WTC11 (cell line): ENCODE data around the gene WDCP.

Experiments
- CREB1 ChIP-seq: sonication (generic); formaldehyde crosslinking; IDR thresholded peaks from 2 replicates; pipeline ENCODE4 v1.8.0; 2023; ENCODE audit warnings: mild to moderate bottlenecking, missing genetic modification reagents
- HMGA2 ChIP-seq: fragments of 250-450 bp; sonication (Bioruptor Pico); IDR thresholded peaks from 2 replicates; pipeline ENCODE4 v1.4.0; 2021; ENCODE audit warnings: mild to moderate bottlenecking, moderate library complexity
- JUN ChIP-seq: sonication (generic); formaldehyde crosslinking; IDR thresholded peaks from 2 replicates; pipeline ENCODE4 v1.8.0; 2023; ENCODE audit warnings: mild to moderate bottlenecking, missing genetic modification reagents
- NR2C2 ChIP-seq: sonication (generic); formaldehyde crosslinking; IDR thresholded peaks from 2 replicates; pipeline ENCODE4 v1.8.0; 2022; ENCODE audit warnings: mild to moderate bottlenecking, missing genetic modification reagents
- TF ChIP-seq, protein P1 (sequence below): fragments of 200-600 bp; IDR thresholded peaks from 2 replicates; pipeline ENCODE4 v1.8.0; 2022; ENCODE audit warnings: antibody characterized with exemption

DNA sequence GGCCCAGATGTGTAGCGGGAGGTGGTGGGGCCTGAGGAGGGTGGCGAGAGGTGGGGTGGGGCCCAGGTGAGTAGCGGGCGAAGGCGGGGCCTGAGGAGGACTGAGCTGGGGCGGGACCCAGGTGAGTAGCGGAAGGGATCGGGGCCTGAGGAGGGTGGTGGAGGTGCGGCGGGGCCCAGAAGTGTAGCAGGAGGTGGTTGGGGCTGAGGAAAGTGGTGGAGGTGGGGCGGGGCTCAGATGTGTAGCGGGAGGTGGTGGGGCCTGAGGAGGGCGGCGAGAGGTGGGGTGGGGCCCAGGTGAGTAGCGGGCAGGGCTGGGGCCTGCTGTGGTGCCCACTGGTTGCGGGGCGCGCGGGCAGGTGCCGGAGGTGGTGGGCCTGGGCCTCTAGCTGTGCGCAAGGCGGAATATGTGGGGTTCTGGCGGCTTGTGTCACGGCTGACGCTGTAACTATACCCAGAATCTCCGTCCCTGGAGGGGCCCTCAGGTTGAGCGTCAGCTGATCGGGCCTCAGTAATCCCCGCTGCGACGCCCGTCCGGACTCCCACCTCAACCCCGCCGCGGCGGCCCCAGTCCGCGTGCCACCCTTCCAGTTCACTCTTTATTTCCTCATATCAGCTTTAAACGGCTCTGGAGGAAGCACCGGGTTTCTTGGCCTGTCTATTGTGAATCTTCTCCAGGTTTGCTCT is 29.8 kb upstream of the WDCP start:
- TF ChIP-seq, protein P1, sequence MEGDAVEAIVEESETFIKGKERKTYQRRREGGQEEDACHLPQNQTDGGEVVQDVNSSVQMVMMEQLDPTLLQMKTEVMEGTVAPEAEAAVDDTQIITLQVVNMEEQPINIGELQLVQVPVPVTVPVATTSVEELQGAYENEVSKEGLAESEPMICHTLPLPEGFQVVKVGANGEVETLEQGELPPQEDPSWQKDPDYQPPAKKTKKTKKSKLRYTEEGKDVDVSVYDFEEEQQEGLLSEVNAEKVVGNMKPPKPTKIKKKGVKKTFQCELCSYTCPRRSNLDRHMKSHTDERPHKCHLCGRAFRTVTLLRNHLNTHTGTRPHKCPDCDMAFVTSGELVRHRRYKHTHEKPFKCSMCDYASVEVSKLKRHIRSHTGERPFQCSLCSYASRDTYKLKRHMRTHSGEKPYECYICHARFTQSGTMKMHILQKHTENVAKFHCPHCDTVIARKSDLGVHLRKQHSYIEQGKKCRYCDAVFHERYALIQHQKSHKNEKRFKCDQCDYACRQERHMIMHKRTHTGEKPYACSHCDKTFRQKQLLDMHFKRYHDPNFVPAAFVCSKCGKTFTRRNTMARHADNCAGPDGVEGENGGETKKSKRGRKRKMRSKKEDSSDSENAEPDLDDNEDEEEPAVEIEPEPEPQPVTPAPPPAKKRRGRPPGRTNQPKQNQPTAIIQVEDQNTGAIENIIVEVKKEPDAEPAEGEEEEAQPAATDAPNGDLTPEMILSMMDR: no peak
- TF ChIP-seq HMGA2 (CRISPR knock-in tag): no peak
- TF ChIP-seq NR2C2 (CRISPR knock-in tag): no peak
- TF ChIP-seq CREB1: no peak
- no peak for TF ChIP-seq JUN (CRISPR knock-in tag)
